Coronary artery (tissue), 2 donors: Measurements from ENCODE around the gene SH3PXD2B.

Experiments used
- DNase-seq: peaks from one replicate; pipeline ENCODE4 v3.0.0-alpha.2; 2017; ENCODE audit warnings: low spot score
- H3K27ac ChIP-seq, 2 donors: fragments of 200-600 bp; sonication (generic); one replicate each; pipeline ENCODE4 v1.5.1; 2016 to 2019
- H3K4me3 ChIP-seq: fragments of 200-600 bp; sonication (generic); 2 replicates; pipeline ENCODE4 v1.5.1; 2016; ENCODE audit warnings: mild to moderate bottlenecking, moderate library complexity
- CTCF ChIP-seq: fragments of 200-600 bp; sonication (generic); IDR thresholded peaks from one replicate; pipeline ENCODE4 v1.5.1; 2019; ENCODE audit warnings: antibody characterized with exemption

SH3PXD2B gene

GRCh38 chr5:172280929-172281328 is 173.4 kb downstream of the SH3PXD2B start:
- no peak overlapping the region for H3K4me3 ChIP-seq
- no peak overlapping the region for H3K27ac ChIP-seq
- no peak for TF ChIP-seq CTCF
- DNase-seq: no peak

- TF ChIP-seq CTCF: no peak
- H3K4me3 ChIP-seq: no peak overlapping the region
- DNase-seq: no peak
- H3K27ac ChIP-seq: no peak overlapping the region
Observed at GRCh38 chr5:172280317-172280716, 174.0 kb downstream of the SH3PXD2B start.

GRCh38 chr5:172278356-172278755 is 176.0 kb downstream of the SH3PXD2B start:
- no peak for TF ChIP-seq CTCF
- Histone ChIP-seq H3K4me3 (no peak overlapping the region), H3K27ac (no peak overlapping the region)
- DNase-seq: no peak

GRCh38 chr5:172276214-172276613 is 178.1 kb downstream of the SH3PXD2B start:
- TF ChIP-seq CTCF: no peak
- no peak for DNase-seq
- H3K27ac ChIP-seq: no peak overlapping the region
- H3K4me3 ChIP-seq: no peak overlapping the region
